ENCODE results near the gene CES4A.
"Not testable (repeated sequence)": the region's sequence is repeated elsewhere in the genome, so short reads cannot be mapped to it uniquely, and the experiment has no call there.

CES4A gene

GRCh38 chr16:66958857-66959703 lies 29.3 kb upstream of the CES4A start:
- DNase-seq = no peak

GRCh38 chr16:66959704-66960161 lies 28.7 kb upstream of the CES4A start:
- no peak for DNase-seq

GRCh38 chr16:66960270-66960669 lies 28.1 kb upstream of the CES4A start:
- no peak for DNase-seq

- peak; percentile 50 for DNase-seq
Observed at GRCh38 chr16:66961065-66961744, 27.2 kb upstream of the CES4A start, which contains the start of gene CES3. CES3 (plus strand) TSS chr16:66961266; CDS start chr16:66961308, 42 bp downstream.

GRCh38 chr16:66961914-66962313 lies 26.5 kb upstream of the CES4A start:
- no peak for DNase-seq

GRCh38 chr16:66964049-66964448 lies 24.3 kb upstream of the CES4A start:
- DNase-seq = no peak

- no peak for DNase-seq
Observed at GRCh38 chr16:66968847-66969246, 19.5 kb upstream of the CES4A start.

GRCh38 chr16:66970775-66971720 lies 17.3 kb upstream of the CES4A start:
- DNase-seq = no peak

- DNase-seq = no peak
Observed at GRCh38 chr16:66972983-66973382, 15.4 kb upstream of the CES4A start.

GRCh38 chr16:66973716-66974115 lies 14.7 kb upstream of the CES4A start:
- no peak for DNase-seq

- not testable (repeated sequence) for DNase-seq
Observed at GRCh38 chr16:66974156-66974931, 14.0 kb upstream of the CES4A start.

- DNase-seq = peak; percentile 37
Observed at GRCh38 chr16:66974932-66975246, 13.5 kb upstream of the CES4A start.

- DNase-seq = no peak
Observed at GRCh38 chr16:66975302-66975893, 13.0 kb upstream of the CES4A start.

GRCh38 chr16:66976746-66977145 lies 11.6 kb upstream of the CES4A start:
- DNase-seq = no peak

GRCh38 chr16:66977341-66978113 lies 10.9 kb upstream of the CES4A start:
- peak; percentile 91 for DNase-seq

GRCh38 chr16:66979011-66979717 lies 9.2 kb upstream of the CES4A start:
- no peak for DNase-seq

GRCh38 chr16:66983033-66983432 lies 5.4 kb upstream of the CES4A start:
- no peak for DNase-seq

GRCh38 chr16:66984892-66985311 lies 3.5 kb upstream of the CES4A start:
- no peak for DNase-seq

GRCh38 chr16:66986559-66986958 lies 1.8 kb upstream of the CES4A start:
- DNase-seq = no peak

GRCh38 chr16:66991545-66992077 lies 3.2 kb downstream of the CES4A start:
- DNase-seq = no peak
